SK-N-DZ (cell line): ENCODE results near the gene KRTAP10-8.
"Not testable (repeated sequence)": the region's sequence is repeated elsewhere in the genome, so short reads cannot be mapped to it uniquely, and the experiment has no call there.

ENCODE experiments used
- DNase-seq: peaks from one replicate; pipeline ENCODE4 v3.0.0-alpha.2; 2015; ENCODE audit warnings: low spot score

KRTAP10-8 gene

DNA sequence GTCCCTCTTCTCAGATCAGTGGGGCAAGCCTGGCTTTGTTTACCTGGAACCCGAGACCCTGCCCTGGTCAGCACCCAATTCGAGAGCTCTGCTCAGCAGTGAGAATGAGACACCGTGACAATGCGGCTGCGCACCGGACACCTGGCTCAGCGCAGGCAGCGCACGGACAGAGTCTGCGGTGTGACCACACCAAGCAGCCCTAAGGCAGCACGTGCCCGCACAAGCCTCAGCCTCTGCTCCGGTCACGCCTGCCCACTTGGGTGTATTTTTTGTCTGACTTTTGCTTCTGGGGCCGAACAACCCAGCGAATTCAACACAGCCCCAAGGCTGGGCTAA is 4.7 kb downstream of the KRTAP10-8 start:
- no peak for DNase-seq

DNA sequence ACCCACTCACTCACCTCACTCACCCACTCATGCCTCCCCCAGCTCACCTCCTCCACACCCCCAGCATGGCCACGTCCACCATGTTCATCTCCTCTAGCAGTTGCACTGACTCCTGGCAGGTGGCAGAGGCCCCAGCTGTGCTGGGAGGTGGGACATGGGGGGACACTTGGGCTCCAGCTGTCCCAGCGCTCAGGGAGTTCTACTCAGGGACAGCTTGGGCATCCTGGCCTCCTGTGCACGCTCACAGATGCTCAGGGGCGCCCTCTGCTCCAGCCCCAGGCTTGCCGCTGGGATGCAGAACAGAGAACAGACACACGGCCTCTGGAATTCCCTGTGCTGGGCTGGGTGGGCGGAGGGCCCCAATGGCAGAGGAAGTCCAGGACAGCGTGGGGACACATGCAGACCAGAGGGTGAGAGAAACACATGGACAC is 5.2 kb downstream of the KRTAP10-8 start:
- DNase-seq: no peak

DNA sequence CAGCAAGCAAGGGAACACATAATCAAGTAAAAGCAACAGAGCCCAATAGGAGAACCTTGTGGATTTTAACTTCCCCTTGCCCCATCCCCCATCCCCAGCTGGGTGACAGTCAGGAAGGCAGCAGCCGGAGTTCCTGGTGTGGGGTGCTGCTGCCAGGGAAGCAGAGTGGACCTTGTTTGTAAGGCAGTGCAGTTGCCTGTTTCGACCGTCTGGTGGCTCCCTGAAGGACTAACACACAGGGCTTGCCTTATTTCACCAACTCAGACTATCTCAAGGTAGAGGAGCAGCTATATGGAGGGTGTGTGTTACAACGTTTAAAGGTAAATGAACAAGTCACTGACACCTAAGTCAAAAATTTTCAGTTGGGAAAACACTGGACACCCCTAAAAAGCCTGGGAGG is 6.6 kb downstream of the KRTAP10-8 start:
- DNase-seq: no peak

- DNase-seq: no peak
Observed at GRCh38 chr21:44618909-44619308, 7.0 kb downstream of the KRTAP10-8 start.

GRCh38 chr21:44619886-44620285 is 8.0 kb downstream of the KRTAP10-8 start:
- no peak for DNase-seq

GRCh38 chr21:44623575-44623974 is 11.7 kb downstream of the KRTAP10-8 start:
- no peak for DNase-seq

DNA sequence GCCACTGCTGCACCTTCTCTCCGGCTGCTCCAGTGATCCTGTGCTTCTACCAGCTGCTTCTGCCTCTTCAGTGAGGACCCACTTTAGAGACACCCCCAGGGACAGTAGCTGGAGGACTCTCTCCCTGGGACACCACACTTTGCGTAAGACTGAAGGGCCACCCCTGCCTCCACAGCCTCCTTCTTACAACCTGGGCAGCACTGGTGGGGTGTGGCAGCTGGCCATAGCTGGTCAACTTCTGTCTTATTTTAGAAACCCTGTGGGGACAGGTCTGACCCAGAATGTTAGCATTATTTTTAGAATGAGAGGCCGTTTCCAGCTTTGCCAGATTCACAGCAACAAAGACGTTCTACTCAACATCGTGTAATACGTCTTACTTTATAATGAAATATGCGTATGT is 13.9 kb downstream of the KRTAP10-8 start:
- no peak for DNase-seq

- no peak for DNase-seq
Observed at GRCh38 chr21:44626262-44626661, 14.4 kb downstream of the KRTAP10-8 start.

GRCh38 chr21:44626673-44627143 is 14.8 kb downstream of the KRTAP10-8 start, which contains the start of gene KRTAP10-9:
Gene KRTAP10-9 (plus strand): TSS chr21:44627093. CDS start chr21:44627172, 79 bp downstream.
- DNase-seq: no peak

- not testable (repeated sequence) for DNase-seq
Observed at GRCh38 chr21:44627181-44627822, 15.4 kb downstream of the KRTAP10-8 start.

DNA sequence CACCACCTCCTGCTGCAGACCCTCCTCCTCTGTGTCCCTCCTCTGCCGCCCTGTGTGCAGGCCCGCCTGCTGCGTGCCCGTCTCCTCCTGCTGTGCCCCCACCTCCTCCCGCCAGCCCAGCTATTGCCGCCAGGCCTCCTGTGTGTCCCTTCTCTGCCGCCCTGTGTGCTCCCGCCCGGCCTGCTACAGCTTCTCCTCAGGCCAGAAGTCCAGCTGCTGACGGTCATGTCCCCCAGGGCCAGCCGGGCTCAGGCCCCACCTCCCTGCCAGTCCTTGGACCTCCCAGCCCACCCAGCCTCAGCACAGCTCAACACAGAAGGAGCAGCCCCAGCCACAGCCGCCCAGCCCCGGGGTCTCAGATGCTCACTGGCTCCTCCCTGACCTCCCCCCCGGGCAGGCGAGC is 16.0 kb downstream of the KRTAP10-8 start:
- not testable (repeated sequence) for DNase-seq

DNA sequence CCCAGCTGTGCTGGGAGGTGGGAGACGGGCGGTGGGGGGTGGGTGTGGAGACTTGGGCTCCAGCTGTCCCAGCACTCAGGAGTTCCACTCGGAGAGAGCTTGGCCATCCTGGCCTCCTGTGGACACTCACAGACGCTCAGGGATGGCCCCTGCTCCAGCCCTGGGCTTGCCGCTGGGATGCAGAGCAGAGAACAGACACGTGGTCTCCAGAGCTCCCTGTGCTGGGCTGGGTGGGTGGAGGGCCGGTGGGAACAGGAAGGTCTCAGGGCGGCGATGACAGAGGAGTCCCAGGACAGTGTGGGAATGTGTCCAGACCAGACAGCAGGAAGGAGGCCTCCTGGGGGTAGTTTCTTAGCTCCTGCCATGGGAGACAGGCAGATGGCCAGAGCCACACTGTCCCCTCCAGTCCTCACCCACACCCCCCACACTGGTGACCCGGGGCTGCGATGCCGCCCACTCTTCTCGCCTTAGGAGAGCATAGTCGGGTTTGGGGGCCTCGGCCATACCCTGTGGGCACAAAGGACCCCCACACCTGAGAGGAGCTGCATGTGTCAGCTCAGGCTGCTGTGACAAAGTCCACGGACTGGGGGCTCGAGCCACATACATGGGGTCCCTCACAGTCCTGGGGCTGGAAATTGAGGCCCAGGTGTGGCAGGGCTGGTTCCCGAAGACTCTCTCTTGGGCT is 17.0 kb downstream of the KRTAP10-8 start:
- DNase-seq: no peak

DNA sequence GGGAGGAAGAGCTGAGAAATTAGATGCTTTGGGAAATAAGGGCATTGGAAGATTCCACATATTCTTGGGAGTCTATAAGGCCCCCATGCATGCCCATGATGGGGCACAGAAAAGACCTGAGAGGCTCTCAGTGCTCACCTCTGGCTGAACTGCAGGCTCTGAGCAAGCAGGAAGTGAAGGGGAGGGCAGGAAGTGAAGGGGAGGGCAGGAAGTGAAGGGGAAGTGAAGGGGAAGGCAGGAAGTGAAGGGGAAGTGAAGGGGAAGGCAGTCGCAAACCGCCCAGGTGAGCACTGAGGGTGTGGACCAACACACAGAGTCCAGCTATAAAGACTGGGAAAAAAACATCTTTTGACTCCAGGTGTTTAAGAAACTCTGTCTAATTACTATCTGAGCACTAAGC is 18.6 kb downstream of the KRTAP10-8 start:
- no peak for DNase-seq

GRCh38 chr21:44632067-44632466 is 20.2 kb downstream of the KRTAP10-8 start:
- no peak for DNase-seq

- no peak for DNase-seq
Observed at GRCh38 chr21:44636209-44637017, 24.5 kb downstream of the KRTAP10-8 start.

DNA sequence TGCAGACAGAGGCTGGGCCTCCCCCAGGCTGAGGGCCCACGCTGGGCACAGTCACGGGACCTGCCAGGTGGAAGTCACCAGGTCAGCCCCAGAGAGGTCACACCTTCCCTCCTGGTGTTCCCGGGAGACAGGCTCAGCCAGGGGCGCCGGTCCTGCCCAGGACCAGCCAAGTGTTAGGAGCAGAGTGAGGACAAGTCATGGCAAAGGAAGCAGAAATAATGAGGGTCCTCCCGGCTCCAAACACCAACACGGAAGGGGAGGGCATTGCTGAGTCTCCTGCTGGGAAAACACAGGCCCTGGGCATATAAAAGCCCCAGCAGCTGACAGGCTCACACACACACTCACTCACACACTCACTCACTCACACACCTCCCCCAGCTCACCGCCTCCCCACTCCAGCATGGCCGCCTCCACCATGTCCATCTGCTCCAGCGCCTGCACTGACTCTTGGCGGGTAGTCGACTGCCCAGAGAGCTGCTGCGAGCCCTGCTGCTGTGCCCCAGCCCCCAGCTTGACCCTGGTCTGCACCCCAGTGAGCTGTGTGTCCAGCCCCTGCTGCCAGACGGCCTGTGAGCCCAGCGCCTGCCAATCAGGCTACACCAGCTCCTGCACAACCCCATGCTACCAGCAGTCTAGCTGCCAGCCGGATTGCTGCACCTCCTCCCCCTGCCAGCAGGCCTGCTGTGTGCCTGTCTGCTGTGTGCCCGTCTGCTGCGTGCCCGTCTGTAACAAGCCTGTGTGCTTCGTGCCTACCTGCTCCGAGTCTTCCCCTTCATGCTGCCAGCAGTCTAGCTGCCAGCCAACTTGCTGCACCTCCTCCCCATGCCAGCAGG is 25.4 kb downstream of the KRTAP10-8 start, which contains the start of gene KRTAP10-10:
Gene KRTAP10-10 (plus strand): TSS at position 339 of the 833 bp plus-strand sequence. CDS start 62 bp downstream, at position 401.
- DNase-seq: no peak

DNA sequence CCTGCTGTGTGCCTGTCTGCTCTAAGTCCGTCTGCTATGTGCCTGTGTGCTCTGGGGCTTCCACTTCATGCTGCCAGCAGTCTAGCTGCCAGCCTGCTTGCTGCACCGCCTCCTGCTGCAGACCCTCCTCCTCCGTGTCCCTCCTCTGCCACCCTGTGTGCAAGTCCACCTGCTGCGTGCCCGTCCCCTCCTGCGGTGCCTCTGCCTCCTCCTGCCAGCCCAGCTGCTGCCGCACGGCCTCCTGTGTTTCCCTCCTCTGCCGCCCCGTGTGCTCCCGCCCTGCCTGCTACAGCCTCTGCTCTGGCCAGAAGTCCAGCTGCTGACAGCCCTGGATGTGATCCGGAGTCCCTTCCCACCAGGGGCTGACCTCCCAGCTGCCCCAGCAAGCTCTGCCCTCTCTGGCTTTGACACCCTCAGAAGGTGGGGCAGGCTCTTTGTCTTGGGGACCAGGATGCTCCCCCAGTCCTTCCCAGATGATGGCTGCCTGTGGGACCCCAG is 26.0 kb downstream of the KRTAP10-8 start:
- DNase-seq: not testable (repeated sequence)

DNA sequence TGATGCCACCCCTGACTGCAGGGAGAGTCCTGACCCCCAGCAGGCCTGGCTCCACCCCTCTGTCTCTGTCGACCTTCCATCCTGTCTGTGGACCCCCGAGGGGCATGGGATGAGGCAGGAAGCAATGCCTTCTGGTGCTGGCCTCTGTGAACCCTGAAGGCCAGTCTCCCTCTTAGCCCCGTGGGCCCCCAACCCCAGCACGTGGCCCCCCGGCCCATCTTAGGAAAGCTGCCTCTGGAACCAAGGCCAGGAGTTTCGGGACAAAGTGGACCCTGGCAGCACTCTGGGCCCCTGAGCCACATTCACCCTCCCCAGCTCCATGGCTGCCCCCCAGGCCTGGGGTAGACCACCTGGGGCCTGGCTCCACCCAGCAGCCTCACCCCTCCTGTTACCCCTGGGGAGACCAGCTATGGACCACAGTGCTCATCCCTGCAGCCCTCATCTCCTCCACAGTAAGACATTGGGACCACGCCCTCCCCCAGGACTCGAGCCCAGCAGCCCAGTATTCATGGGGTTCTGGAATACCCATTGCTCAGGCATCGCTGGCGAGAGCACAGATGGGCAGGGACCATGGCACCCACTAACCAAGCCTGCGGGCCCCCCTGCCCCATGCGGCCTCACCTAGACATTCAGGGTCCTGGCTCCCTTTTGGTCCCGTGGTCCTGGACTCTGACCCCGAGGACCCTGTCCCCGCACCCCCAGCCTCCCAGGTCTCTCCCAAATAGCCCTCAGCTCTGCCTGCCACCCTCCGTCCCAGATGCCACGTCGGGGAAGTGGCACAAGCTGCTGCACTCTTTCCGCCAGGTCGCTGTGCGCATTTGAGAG is 26.8 kb downstream of the KRTAP10-8 start:
- not testable (repeated sequence) for DNase-seq

- DNase-seq: no peak
Observed at GRCh38 chr21:44639331-44639655, 27.4 kb downstream of the KRTAP10-8 start.

DNA sequence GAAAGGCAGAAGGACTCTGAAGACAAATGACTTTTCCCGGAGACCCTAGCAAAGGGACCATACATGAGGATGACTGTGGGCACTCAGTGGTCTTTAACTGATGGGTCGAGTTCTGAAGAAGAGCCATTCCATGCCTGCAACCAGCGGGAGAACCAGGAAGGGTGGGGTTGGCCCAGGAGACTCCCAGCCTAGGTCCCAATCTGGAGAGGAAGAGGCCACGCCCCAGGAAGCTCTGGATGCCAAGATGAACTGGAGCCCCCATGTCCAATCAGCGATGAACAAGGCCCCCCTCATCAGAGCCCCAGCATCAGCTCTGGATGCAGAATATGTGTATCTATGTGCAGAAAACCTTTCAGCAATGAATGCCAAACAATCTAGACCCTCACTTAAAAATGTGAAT is 28.9 kb downstream of the KRTAP10-8 start:
- DNase-seq: no peak
